CD4-positive, CD25-positive, alpha-beta regulatory T cell (primary cell): ENCODE results near the gene XK. TPM values are rescaled to one million over a fixed set of nuclear protein-coding genes. Genes with fewer than 3 reads are reported as not detected.
A peak's percentile ranks its signal among the peaks of the same experiment; 100 is the strongest.
"Not testable (repeated sequence)": the region's sequence is repeated elsewhere in the genome, so short reads cannot be mapped to it uniquely, and the experiment has no call there.

Experiments used
- ATAC-seq, 2 donors: fragments of 150-1000 bp; cut with Tn5 transposase; one replicate each; pipeline ENCODE4 v1.10.0; 2021; ENCODE audit warnings: low read depth in 2 of 2, moderate number of reproducible peaks in 2 of 2, moderate library complexity in 1 of 2
- DNase-seq, 3 donors: peaks; one replicate each; pipeline versions ENCODE4 v3.0.0 to v3.0.0-alpha.2; 2012 to 2022; ENCODE audit warnings: mixed read lengths in 1 of 3
- H3K27ac ChIP-seq: one replicate; pipeline ENCODE4 v1.7.0; 2013; ENCODE audit warnings: mild to moderate bottlenecking, low read length; ENCODE audit not compliant: insufficient read depth, poor library complexity, severe bottlenecking
- H3K27me3 ChIP-seq: one replicate; pipeline ENCODE4 v1.7.0; 2013; ENCODE audit warnings: low read length; ENCODE audit not compliant: control insufficient read depth, insufficient read depth
- H3K36me3 ChIP-seq: one replicate; pipeline ENCODE4 v1.7.0; 2013; ENCODE audit warnings: mild to moderate bottlenecking, low read length, moderate library complexity; ENCODE audit not compliant: control insufficient read depth, insufficient read depth
- H3K4me1 ChIP-seq: 2 replicates; pipeline ENCODE4 v1.7.0; 2013; ENCODE audit warnings: mild to moderate bottlenecking, low read length; ENCODE audit not compliant: insufficient read depth, control insufficient read depth, poor library complexity, severe bottlenecking
- H3K4me3 ChIP-seq: one replicate; pipeline ENCODE4 v1.7.0; 2013; ENCODE audit warnings: low read depth, mild to moderate bottlenecking, low read length, moderate library complexity
- H3K9me3 ChIP-seq, 2 experiments: 1 replicate in 1 of 2; 2 replicates in 1 of 2; pipeline ENCODE4 v1.7.0; 2013; ENCODE audit warnings: low read length in 2 of 2, mild to moderate bottlenecking in 1 of 2, moderate library complexity in 1 of 2; ENCODE audit not compliant: control insufficient read depth in 2 of 2
- H3K27ac Mint-ChIP-seq, 3 donors: one replicate each; pipeline ENCODE4 v1.8.0; 2020 to 2022; ENCODE audit warnings: mild to moderate bottlenecking in 3 of 3, mixed read lengths in 3 of 3, moderate library complexity in 2 of 3
- H3K27me3 Mint-ChIP-seq: one replicate; pipeline ENCODE4 v1.8.0; 2022; ENCODE audit warnings: mild to moderate bottlenecking, mixed read lengths
- H3K36me3 Mint-ChIP-seq: one replicate; pipeline ENCODE4 v1.8.0; 2020; ENCODE audit warnings: mixed read lengths
- H3K4me1 Mint-ChIP-seq, 4 donors: one replicate each; pipeline ENCODE4 v1.8.0; 2020 to 2022; ENCODE audit warnings: mixed read lengths in 4 of 4, mild to moderate bottlenecking in 1 of 4
- H3K4me3 Mint-ChIP-seq, 4 donors: one replicate each; pipeline ENCODE4 v1.8.0; 2020 to 2022; ENCODE audit warnings: mild to moderate bottlenecking in 4 of 4, mixed read lengths in 4 of 4, moderate library complexity in 3 of 4
- H3K9me3 Mint-ChIP-seq, 7 donors: one replicate each; pipeline ENCODE4 v1.8.0; 2020 to 2022; ENCODE audit warnings: mixed read lengths in 7 of 7, mild to moderate bottlenecking in 3 of 7, moderate library complexity in 2 of 7
- polyA plus RNA-seq, 4 donors: library from polyadenylated mRNA; unstranded; fragments of 300-500 nt; fragmentation: Illumina TruSeq; gene quantifications; one replicate each; pipeline ENCODE4 v1.2.3, GENCODE V29; 2021
- total RNA-seq: library from RNA; stranded (reverse); gene quantifications from one replicate; pipeline ENCODE4 v1.2.3, GENCODE V29; 2022

The XK gene
- total and polyA plus RNA-seq, 5 donors from 2014 or later: 0.99 TPM; not detected in 4

DNA sequence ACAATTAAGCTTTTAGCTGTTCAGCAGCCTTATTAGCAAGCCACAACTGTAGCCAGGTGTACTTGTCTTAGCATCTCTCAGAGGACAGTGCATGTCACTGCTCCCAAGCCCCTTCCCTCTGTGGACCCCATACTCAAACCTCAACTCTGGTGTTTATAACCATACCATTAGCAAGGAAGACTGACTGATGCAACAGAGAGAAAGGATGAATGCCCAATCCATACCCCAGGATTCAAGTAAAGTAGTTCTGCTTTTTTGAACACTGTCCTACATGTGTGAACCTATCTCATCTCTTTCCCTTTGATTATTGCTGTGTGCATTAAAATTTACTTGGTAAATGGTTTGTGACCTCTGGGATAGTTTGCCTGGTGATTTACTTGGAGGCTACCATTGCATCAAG, 71.5 kb downstream of the XK start:
- H3K36me3 ChIP-seq: no peaks in the 10 kb centered on the region
- H3K9me3 Mint-ChIP-seq: peaks cover 0 to 1% (median 0%) of the 10 kb centered on the region in 7 donors
- peaks cover 7 to 17% (median 14%) of the 10 kb centered on the region in 4 donors for H3K4me1 Mint-ChIP-seq
- H3K4me1 ChIP-seq: peaks cover 29% of the 10 kb centered on the region
- DNase-seq (no peak), ATAC-seq (no peak)
- no peaks in the 10 kb centered on the region for H3K27me3 ChIP-seq
- no peaks in the 10 kb centered on the region for H3K9me3 ChIP-seq
- no peak overlapping the region for H3K27ac Mint-ChIP-seq
- no peak overlapping the region for H3K27ac ChIP-seq
- H3K36me3 Mint-ChIP-seq: no peaks in the 10 kb centered on the region
- H3K4me3 ChIP-seq: no peak overlapping the region
- no peaks in the 10 kb centered on the region for H3K27me3 Mint-ChIP-seq
- H3K4me3 Mint-ChIP-seq: no peak overlapping the region

GRCh38 chrX:37759351-37759750, 73.8 kb downstream of the XK start:
- peaks cover 0 to 21% (median 13%) of the 10 kb centered on the region in 4 donors for H3K4me1 Mint-ChIP-seq
- H3K4me3 Mint-ChIP-seq: no peak overlapping the region
- H3K9me3 Mint-ChIP-seq: peaks cover 0 to 1% (median 0%) of the 10 kb centered on the region in 7 donors
- H3K36me3 Mint-ChIP-seq: no peaks in the 10 kb centered on the region
- no peaks in the 10 kb centered on the region for H3K27me3 ChIP-seq
- no peaks in the 10 kb centered on the region for H3K27me3 Mint-ChIP-seq
- no peaks in the 10 kb centered on the region for H3K9me3 ChIP-seq
- no peak for DNase-seq
- H3K4me3 ChIP-seq: no peak overlapping the region
- no peak overlapping the region for H3K27ac ChIP-seq
- H3K27ac Mint-ChIP-seq: no peak overlapping the region
- ATAC-seq: no peak
- H3K36me3 ChIP-seq: no peaks in the 10 kb centered on the region
- H3K4me1 ChIP-seq: peaks cover 12% of the 10 kb centered on the region

DNA sequence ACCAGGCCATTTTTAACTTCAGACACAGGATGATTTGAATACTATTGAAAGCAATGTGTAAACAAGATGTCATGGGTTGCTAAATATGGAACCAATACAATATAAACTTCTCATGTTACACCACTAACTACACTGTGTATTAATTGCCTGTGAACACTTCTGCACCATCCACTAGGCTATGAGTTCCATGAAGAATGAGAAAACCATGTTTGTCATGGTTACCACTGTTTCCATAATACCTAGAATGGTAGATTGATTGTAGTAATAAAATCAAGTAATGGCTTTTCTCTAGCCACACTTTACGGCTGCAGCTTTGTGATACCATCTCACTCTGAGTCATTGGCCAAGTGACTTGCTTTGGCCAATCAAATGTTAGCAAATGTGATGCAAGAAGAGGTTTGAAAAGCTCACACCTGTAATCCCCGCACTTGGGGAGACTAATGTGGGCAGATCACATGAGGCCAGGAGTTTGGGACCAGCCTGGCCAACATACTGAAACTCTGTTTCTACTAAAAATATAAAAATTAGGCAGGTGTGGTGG, 74.4 kb downstream of the XK start:
- H3K4me1 ChIP-seq: peaks cover 6% of the 10 kb centered on the region
- no peaks in the 10 kb centered on the region for H3K27me3 Mint-ChIP-seq
- DNase-seq (no peak), ATAC-seq (no peak)
- H3K9me3 ChIP-seq: no peaks in the 10 kb centered on the region
- H3K4me3 ChIP-seq: no peak overlapping the region
- H3K27ac ChIP-seq: no peak overlapping the region
- H3K4me3 Mint-ChIP-seq: no peak overlapping the region
- no peak overlapping the region for H3K27ac Mint-ChIP-seq
- H3K36me3 ChIP-seq: no peaks in the 10 kb centered on the region
- H3K9me3 Mint-ChIP-seq: peaks cover 0 to 1% (median 0%) of the 10 kb centered on the region in 7 donors
- peaks cover 0 to 21% (median 13%) of the 10 kb centered on the region in 4 donors for H3K4me1 Mint-ChIP-seq
- H3K36me3 Mint-ChIP-seq: no peaks in the 10 kb centered on the region
- no peaks in the 10 kb centered on the region for H3K27me3 ChIP-seq

DNA sequence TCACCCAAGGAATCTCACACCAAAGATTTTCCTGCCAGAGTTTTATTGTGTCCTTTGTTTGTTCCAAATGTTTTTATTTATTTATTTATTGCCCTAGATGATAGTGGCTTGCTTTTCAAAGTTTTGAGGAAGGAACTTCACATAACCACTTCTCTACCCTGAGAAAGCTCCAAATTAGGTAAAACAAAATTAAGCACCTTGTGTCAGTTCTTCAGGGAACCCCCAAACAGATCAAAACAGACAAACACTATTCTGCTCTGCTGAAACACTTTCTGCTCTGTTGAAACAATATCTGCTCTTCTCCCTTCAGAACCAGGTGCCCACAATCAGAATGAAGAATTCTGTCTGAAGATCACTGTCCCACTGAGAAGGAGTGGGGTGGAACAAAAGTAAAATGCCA, 77.8 kb downstream of the XK start:
- peak overlapping the region in 1 of 3 donors; percentile 52 for H3K27ac Mint-ChIP-seq
- H3K36me3 Mint-ChIP-seq: no peaks in the 10 kb centered on the region
- no peaks in the 10 kb centered on the region for H3K27me3 Mint-ChIP-seq
- no peak for ATAC-seq
- no peaks in the 10 kb centered on the region for H3K9me3 ChIP-seq
- H3K4me1 Mint-ChIP-seq: peaks cover 0 to 14% (median 5%) of the 10 kb centered on the region in 4 donors
- no peak for DNase-seq
- H3K36me3 ChIP-seq: no peaks in the 10 kb centered on the region
- no peak overlapping the region for H3K4me3 ChIP-seq
- no peaks in the 10 kb centered on the region for H3K27me3 ChIP-seq
- H3K9me3 Mint-ChIP-seq: peaks cover 0 to under 1% (median 0%) of the 10 kb centered on the region in 7 donors
- H3K27ac ChIP-seq: no peak overlapping the region
- H3K4me3 Mint-ChIP-seq: no peak overlapping the region
- H3K4me1 ChIP-seq: no peaks in the 10 kb centered on the region

GRCh38 chrX:37765507-37765906, 79.9 kb downstream of the XK start:
- Histone ChIP-seq H3K9me3 (no peaks in the 10 kb centered on the region), H3K27me3 (no peaks in the 10 kb centered on the region), H3K4me1 (no peaks in the 10 kb centered on the region), H3K4me3 (no peak overlapping the region), H3K27ac (no peak overlapping the region), H3K36me3 (no peaks in the 10 kb centered on the region)
- peak overlapping the region in 1 of 3 donors; percentile 1 for H3K27ac Mint-ChIP-seq
- peaks cover 0 to 11% (median 4%) of the 10 kb centered on the region in 4 donors for H3K4me1 Mint-ChIP-seq
- no peaks in the 10 kb centered on the region for H3K36me3 Mint-ChIP-seq
- H3K4me3 Mint-ChIP-seq: no peak overlapping the region
- ATAC-seq (no peak), DNase-seq (no peak)
- no peaks in the 10 kb centered on the region for H3K9me3 Mint-ChIP-seq
- H3K27me3 Mint-ChIP-seq: no peaks in the 10 kb centered on the region

DNA sequence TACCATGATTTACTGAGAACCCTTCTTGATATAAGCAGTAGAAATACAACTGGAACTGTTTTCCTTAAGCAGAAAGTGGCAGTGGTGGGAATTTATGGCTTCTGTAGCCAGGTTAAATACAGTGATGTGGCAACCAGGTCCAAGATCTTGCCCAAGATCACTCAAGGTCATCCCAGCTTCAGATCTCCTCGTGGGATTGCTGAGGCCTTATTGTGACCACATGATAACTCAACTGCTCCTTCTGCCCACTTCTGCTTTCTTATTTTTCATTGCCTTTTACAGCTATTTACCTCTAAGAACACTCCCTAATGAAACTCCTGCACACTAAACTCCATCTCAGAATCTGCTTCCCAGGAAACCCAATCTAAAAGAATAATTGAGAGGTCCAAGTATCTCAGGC, 81.8 kb downstream of the XK start:
- no peak overlapping the region for H3K27ac Mint-ChIP-seq
- H3K36me3 Mint-ChIP-seq: no peaks in the 10 kb centered on the region
- H3K27me3 ChIP-seq: no peaks in the 10 kb centered on the region
- H3K36me3 ChIP-seq: no peaks in the 10 kb centered on the region
- no peak overlapping the region for H3K4me3 ChIP-seq
- no peaks in the 10 kb centered on the region for H3K27me3 Mint-ChIP-seq
- no peak overlapping the region for H3K4me3 Mint-ChIP-seq
- H3K4me1 ChIP-seq: no peaks in the 10 kb centered on the region
- H3K9me3 Mint-ChIP-seq: no peaks in the 10 kb centered on the region
- no peak for ATAC-seq
- no peaks in the 10 kb centered on the region for H3K9me3 ChIP-seq
- H3K4me1 Mint-ChIP-seq: peaks cover 0 to 11% (median 4%) of the 10 kb centered on the region in 4 donors
- H3K27ac ChIP-seq: no peak overlapping the region
- DNase-seq: no peak

- not testable (repeated sequence) for H3K4me1 Mint-ChIP-seq, DNase-seq, H3K27me3 Mint-ChIP-seq, ATAC-seq, H3K4me3 ChIP-seq, H3K27me3 ChIP-seq, H3K27ac Mint-ChIP-seq, H3K9me3 Mint-ChIP-seq, H3K36me3 ChIP-seq, H3K9me3 ChIP-seq, H3K36me3 Mint-ChIP-seq, H3K27ac ChIP-seq, H3K4me1 ChIP-seq, H3K4me3 Mint-ChIP-seq
These were observed 83.3 kb downstream of the XK start for GRCh38 chrX:37768866-37769265.

- ATAC-seq (peak; percentile 47 to 59), DNase-seq (peak in 1 of 3 donors; percentile 57)
- H3K9me3 ChIP-seq: no peaks in the 10 kb centered on the region
- H3K36me3 ChIP-seq: no peaks in the 10 kb centered on the region
- H3K27me3 ChIP-seq: no peaks in the 10 kb centered on the region
- Mint-ChIP-seq H3K9me3 (no peaks in the 10 kb centered on the region), H3K27me3 (no peaks in the 10 kb centered on the region), H3K36me3 (no peaks in the 10 kb centered on the region), H3K4me1 (peaks cover 0 to 25% (median 14%) of the 10 kb centered on the region in 4 donors), H3K4me3 (peak overlapping the region in 1 of 4 donors; percentile 20), H3K27ac (peak overlapping the region; percentile 60 to 98 (median 67))
- H3K4me3 ChIP-seq: peak overlapping the region; percentile 19
- H3K4me1 ChIP-seq: no peaks in the 10 kb centered on the region
- H3K27ac ChIP-seq: no peak overlapping the region
These were observed 90.8 kb downstream of the XK start for GRCh38 chrX:37776283-37776986.
